ENCODE results near the gene TXNRD1.

Gene TXNRD1

DNA sequence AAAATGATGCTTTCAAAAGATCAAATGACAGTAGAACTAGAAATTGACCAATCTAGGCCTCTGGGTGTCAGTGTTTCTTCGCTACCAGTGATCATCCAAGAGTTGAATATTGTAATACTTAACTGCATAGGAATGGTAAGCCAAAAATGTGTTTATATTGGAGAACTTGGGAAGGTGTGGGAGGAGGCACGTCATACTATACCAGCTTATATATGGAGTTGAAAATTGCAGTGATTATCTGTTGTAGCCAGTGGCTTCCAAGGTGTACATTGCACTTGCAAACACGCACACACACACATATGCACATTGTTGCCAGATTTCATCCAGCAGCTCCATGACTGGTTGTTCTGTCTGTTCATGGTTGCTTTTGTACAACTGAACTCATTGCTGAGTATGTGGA, 124.1 kb downstream of the TXNRD1 start (continued):
- TF ChIP-seq, protein P1, sequence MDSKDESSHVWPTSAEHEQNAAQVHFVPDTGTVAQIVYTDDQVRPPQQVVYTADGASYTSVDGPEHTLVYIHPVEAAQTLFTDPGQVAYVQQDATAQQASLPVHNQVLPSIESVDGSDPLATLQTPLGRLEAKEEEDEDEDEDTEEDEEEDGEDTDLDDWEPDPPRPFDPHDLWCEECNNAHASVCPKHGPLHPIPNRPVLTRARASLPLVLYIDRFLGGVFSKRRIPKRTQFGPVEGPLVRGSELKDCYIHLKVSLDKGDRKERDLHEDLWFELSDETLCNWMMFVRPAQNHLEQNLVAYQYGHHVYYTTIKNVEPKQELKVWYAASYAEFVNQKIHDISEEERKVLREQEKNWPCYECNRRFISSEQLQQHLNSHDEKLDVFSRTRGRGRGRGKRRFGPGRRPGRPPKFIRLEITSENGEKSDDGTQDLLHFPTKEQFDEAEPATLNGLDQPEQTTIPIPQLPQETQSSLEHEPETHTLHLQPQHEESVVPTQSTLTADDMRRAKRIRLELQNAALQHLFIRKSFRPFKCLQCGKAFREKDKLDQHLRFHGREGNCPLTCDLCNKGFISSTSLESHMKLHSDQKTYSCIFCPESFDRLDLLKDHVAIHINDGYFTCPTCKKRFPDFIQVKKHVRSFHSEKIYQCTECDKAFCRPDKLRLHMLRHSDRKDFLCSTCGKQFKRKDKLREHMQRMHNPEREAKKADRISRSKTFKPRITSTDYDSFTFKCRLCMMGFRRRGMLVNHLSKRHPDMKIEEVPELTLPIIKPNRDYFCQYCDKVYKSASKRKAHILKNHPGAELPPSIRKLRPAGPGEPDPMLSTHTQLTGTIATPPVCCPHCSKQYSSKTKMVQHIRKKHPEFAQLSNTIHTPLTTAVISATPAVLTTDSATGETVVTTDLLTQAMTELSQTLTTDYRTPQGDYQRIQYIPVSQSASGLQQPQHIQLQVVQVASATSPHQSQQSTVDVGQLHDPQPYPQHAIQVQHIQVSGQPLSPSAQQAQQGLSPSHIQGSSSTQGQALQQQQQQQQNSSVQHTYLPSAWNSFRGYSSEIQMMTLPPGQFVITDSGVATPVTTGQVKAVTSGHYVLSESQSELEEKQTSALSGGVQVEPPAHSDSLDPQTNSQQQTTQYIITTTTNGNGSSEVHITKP (tag by site-specific recombination; IDR thresholded peaks at IDR 0.05) = no peak
- no peak for TF ChIP-seq ZBTB20 (tag by site-specific recombination; IDR thresholded peaks at IDR 0.05)
- TF ChIP-seq MZF1 (tag by site-specific recombination; IDR thresholded peaks at IDR 0.05; ENCODE audit: borderline replicate concordance) = no peak
- no peak for TF ChIP-seq ZNF501 (tag by site-specific recombination; IDR thresholded peaks at IDR 0.05)

DNA sequence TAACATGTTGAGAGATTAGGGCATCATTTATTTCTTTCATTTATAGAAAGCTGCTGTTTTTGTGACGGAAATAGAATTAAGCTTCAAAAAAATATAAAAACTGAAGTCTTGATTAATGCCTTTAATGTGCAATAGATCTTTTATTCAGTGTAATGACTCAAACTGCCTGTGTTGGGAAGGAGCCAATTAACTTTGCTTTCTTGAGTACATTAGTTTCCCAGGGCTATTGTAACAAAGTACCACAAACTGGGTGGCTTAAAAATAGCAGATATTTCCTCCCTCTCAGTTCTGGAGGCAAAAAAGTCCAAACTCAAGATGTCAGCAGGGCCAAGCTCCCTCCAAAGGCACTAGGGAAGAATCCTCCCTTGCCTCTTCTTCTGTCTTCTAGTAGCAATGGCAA, 124.6 kb downstream of the TXNRD1 start:
- POLR2A ChIA-PET = no interaction called here
- TF ChIP-seq, protein P2, sequence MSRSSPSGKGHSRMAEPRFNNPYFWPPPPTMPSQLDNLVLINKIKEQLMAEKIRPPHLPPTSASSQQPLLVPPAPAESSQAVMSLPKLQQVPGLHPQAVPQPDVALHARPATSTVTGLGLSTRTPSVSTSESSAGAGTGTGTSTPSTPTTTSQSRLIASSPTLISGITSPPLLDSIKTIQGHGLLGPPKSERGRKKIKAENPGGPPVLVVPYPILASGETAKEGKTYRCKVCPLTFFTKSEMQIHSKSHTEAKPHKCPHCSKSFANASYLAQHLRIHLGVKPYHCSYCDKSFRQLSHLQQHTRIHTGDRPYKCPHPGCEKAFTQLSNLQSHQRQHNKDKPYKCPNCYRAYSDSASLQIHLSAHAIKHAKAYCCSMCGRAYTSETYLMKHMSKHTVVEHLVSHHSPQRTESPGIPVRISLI (tag by site-specific recombination; IDR thresholded peaks at IDR 0.05) = no peak
- TF ChIP-seq HOXA7 (CRISPR knock-in tag; IDR thresholded peaks at IDR 0.05; ENCODE audit: borderline replicate concordance) (no peak), ZNF629 (tag by site-specific recombination; IDR thresholded peaks at IDR 0.05) (no peak), ZNF366 (tag by site-specific recombination; conservative IDR thresholded peaks at IDR 0.05) (no peak), MEIS1 (CRISPR knock-in tag; IDR thresholded peaks at IDR 0.05; ENCODE audit: borderline replicate concordance) (no peak), ZNF335 (tag by site-specific recombination; conservative IDR thresholded peaks at IDR 0.05) (no peak), ZNF560 (tag by site-specific recombination; IDR thresholded peaks at IDR 0.05; ENCODE audit: borderline replicate concordance) (no peak), ZNF211 (tag by site-specific recombination; IDR thresholded peaks at IDR 0.05; ENCODE audit: low read depth) (no peak), ZNF521 (tag by site-specific recombination; IDR thresholded peaks at IDR 0.05) (no peak), ZNF670 (tag by site-specific recombination; IDR thresholded peaks at IDR 0.05; ENCODE audit: low read depth) (no peak)
- TF ChIP-seq, protein P3, sequence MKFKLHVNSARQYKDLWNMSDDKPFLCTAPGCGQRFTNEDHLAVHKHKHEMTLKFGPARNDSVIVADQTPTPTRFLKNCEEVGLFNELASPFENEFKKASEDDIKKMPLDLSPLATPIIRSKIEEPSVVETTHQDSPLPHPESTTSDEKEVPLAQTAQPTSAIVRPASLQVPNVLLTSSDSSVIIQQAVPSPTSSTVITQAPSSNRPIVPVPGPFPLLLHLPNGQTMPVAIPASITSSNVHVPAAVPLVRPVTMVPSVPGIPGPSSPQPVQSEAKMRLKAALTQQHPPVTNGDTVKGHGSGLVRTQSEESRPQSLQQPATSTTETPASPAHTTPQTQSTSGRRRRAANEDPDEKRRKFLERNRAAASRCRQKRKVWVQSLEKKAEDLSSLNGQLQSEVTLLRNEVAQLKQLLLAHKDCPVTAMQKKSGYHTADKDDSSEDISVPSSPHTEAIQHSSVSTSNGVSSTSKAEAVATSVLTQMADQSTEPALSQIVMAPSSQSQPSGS (tag by site-specific recombination; IDR thresholded peaks at IDR 0.05; ENCODE audit: low read depth) = no peak
- TF ChIP-seq, protein P4, sequence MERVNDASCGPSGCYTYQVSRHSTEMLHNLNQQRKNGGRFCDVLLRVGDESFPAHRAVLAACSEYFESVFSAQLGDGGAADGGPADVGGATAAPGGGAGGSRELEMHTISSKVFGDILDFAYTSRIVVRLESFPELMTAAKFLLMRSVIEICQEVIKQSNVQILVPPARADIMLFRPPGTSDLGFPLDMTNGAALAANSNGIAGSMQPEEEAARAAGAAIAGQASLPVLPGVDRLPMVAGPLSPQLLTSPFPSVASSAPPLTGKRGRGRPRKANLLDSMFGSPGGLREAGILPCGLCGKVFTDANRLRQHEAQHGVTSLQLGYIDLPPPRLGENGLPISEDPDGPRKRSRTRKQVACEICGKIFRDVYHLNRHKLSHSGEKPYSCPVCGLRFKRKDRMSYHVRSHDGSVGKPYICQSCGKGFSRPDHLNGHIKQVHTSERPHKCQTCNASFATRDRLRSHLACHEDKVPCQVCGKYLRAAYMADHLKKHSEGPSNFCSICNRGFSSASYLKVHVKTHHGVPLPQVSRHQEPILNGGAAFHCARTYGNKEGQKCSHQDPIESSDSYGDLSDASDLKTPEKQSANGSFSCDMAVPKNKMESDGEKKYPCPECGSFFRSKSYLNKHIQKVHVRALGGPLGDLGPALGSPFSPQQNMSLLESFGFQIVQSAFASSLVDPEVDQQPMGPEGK (tag by site-specific recombination; IDR thresholded peaks at IDR 0.05) = no peak
- TF ChIP-seq, protein P5, sequence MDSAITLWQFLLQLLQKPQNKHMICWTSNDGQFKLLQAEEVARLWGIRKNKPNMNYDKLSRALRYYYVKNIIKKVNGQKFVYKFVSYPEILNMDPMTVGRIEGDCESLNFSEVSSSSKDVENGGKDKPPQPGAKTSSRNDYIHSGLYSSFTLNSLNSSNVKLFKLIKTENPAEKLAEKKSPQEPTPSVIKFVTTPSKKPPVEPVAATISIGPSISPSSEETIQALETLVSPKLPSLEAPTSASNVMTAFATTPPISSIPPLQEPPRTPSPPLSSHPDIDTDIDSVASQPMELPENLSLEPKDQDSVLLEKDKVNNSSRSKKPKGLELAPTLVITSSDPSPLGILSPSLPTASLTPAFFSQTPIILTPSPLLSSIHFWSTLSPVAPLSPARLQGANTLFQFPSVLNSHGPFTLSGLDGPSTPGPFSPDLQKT (IDR thresholded peaks at IDR 0.05; ENCODE audit: borderline replicate concordance, low read depth, low read length) = no peak
- TF ChIP-seq, protein P6, sequence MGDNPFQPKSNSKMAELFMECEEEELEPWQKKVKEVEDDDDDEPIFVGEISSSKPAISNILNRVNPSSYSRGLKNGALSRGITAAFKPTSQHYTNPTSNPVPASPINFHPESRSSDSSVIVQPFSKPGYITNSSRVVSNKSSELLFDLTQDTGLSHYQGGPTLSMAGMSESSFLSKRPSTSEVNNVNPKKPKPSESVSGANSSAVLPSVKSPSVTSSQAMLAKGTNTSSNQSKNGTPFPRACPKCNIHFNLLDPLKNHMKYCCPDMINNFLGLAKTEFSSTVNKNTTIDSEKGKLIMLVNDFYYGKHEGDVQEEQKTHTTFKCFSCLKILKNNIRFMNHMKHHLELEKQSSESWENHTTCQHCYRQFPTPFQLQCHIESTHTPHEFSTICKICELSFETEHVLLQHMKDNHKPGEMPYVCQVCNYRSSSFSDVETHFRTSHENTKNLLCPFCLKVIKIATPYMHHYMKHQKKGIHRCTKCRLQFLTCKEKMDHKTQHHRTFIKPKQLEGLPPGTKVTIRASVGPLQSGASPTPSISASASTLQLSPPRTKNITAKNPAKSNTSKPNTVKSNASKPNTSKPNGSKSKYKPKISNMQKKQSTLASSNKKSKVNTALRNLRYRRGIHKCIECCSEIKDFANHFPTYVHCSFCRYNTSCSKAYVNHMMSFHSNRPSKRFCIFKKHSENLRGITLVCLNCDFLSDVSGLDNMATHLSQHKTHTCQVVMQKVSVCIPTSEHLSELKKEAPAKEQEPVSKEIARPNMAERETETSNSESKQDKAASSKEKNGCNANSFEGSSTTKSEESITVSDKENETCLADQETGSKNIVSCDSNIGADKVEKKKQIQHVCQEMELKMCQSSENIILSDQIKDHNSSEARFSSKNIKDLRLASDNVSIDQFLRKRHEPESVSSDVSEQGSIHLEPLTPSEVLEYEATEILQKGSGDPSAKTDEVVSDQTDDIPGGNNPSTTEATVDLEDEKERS (tag by site-specific recombination; IDR thresholded peaks at IDR 0.05) = no peak
- CTCF ChIA-PET = interaction anchor here (1.1 kb wide), 1 partner anchor 48 kb away, joined by 3 read pairs; no protein-coding TSS in a partner anchor
- Histone ChIP-seq H3K36me3 (ENCODE audit: control insufficient read depth in 2 of 2, insufficient read depth in 1 of 2, low read length in 2 of 2) (peaks cover 28 to 68% of the 10 kb centered on the region in 2 experiments), H3K4me1 (ENCODE audit: control insufficient read depth, insufficient read depth, low read length) (no peaks in the 10 kb centered on the region), H3K9me3 (ENCODE audit: control insufficient read depth, insufficient read depth, low read depth, low read length) (no peaks in the 10 kb centered on the region), H3K4me3 (ENCODE audit: low read depth, low read length) (no peak overlapping the region), H3K27ac (ENCODE audit: extremely low read depth, low read depth, low read length) (no peak overlapping the region)
